Measurements from ENCODE around the gene SCT. TPM values are rescaled to one million over a fixed set of nuclear protein-coding genes. Genes with fewer than 3 reads are reported as not detected.

Gene SCT
- total and polyA plus RNA-seq, 8 donors = 0.95 to 3.1 TPM; not detected in 6

- intact Hi-C loops (cut with DNase I; ENCODE audit: low total_unique reads) = loop anchor here (10.0 kb wide), 1 partner anchor 65 kb away; no protein-coding TSS in a partner anchor
- TF ChIP-seq POLR2AphosphoS5 (IDR thresholded peaks at IDR 0.05) (no peak), EP300 (IDR thresholded peaks at IDR 0.05) (no peak), POLR2A (IDR thresholded peaks at IDR 0.05) (no peak), CTCF (IDR thresholded peaks at IDR 0.05) (no peak)
- WGBS, 5 donors = 90 to 95% (median 90%) methylated on average over 16 to 19 of the region's 19 CpGs
Observed at GRCh38 chr11:660281-660680, 33.3 kb upstream of the SCT start.

GRCh38 chr11:659532-660085, 32.6 kb upstream of the SCT start:
- Histone ChIP-seq H3K4me1 (peaks cover 5 to 13% (median 10%) of the 10 kb centered on the region in 4 donors), H3K9me3 (no peaks in the 10 kb centered on the region), H3K27ac (no peak overlapping the region), H3K36me3 (peaks cover 0 to 80% (median 62%) of the 10 kb centered on the region in 4 donors), H3K27me3 (no peaks in the 10 kb centered on the region), H3K4me3 (no peak overlapping the region)
- no peak for DNase-seq
- WGBS, 5 donors = 85 to 97% (median 94%) methylated on average over 13 to 16 of the region's 16 CpGs
- intact Hi-C loops (cut with DNase I; ENCODE audit: low total_unique reads) = loop anchor here (10.0 kb wide), 1 partner anchor 65 kb away; no protein-coding TSS in a partner anchor
- no peak for TF ChIP-seq POLR2A (IDR thresholded peaks at IDR 0.05)
- TF ChIP-seq CTCF (IDR thresholded peaks at IDR 0.05) = no peak
- TF ChIP-seq POLR2AphosphoS5 (IDR thresholded peaks at IDR 0.05) = no peak
- no peak for TF ChIP-seq EP300 (IDR thresholded peaks at IDR 0.05)

More at GRCh38 chr11:660281-660680, 33.3 kb upstream of the SCT start:
- H3K27me3 ChIP-seq = no peaks in the 10 kb centered on the region
- H3K27ac ChIP-seq = no peak overlapping the region
- H3K9me3 ChIP-seq = no peaks in the 10 kb centered on the region
- peaks cover 0 to 6% (median 4%) of the 10 kb centered on the region in 4 donors for H3K4me1 ChIP-seq
- H3K4me3 ChIP-seq = no peak overlapping the region
- peaks cover 0 to 77% (median 60%) of the 10 kb centered on the region in 4 donors for H3K36me3 ChIP-seq
- DNase-seq = no peak

DNA sequence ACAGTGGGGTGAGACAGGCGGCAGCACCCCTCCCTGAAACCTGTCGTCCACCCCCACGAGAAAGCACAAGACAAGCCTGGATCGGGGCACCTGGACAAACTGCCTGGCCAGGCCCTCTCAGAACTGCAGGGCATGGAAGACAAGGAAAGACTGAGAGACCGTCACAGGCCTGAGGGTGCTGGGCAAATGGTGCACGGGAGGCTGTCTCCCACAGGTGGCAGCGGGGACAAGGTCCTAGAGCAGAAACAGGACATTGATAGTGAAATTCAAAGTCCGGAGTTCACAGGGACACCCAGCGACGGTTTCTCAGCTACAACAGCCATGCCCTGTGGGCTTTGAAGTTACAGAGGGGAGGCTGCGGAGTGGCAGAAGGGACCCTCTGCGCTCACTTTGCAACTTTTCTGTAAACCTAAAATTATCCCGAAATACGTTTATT, 30.7 kb upstream of the SCT start:
- intact Hi-C loops (cut with DNase I; ENCODE audit: low total_unique reads) = no loop called here
- 72 to 91% (median 86%) methylated on average over 14 of the region's 14 CpGs for WGBS, 5 donors
- no peak overlapping the region for H3K4me3 ChIP-seq
- H3K4me1 ChIP-seq = peaks cover 5 to 14% (median 9%) of the 10 kb centered on the region in 4 donors
- no peak for DNase-seq
- no peaks in the 10 kb centered on the region for H3K27me3 ChIP-seq
- TF ChIP-seq POLR2A (IDR thresholded peaks at IDR 0.05) (no peak), EP300 (IDR thresholded peaks at IDR 0.05) (no peak), CTCF (IDR thresholded peaks at IDR 0.05) (no peak), POLR2AphosphoS5 (IDR thresholded peaks at IDR 0.05) (no peak)
- no peaks in the 10 kb centered on the region for H3K9me3 ChIP-seq
- no peak overlapping the region for H3K27ac ChIP-seq
- peaks cover 6 to 83% (median 63%) of the 10 kb centered on the region in 4 donors for H3K36me3 ChIP-seq

DNA sequence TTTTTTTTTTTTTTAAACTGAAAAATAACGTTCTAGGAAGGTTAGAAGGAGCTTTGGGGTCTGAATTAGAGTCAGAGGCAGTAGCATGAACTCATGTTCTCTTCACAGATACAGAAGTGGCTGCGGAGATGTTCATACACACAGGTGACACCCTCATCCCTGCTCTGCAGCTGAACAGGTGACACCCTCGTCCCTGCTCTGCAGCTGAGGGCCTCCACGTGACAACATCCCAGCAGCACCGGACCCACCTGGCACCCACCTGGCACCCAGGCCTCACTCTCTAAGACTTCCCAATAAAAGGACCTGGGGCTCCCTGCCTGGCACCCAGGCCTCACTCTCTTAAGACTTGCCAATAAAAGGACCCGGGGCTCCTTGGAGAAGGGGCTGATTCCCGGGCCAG, 29.9 kb upstream of the SCT start:
- WGBS, 5 donors = 80 to 86% (median 84%) methylated on average over 5 to 7 of the region's 7 CpGs
- H3K36me3 ChIP-seq = peaks cover 6 to 83% (median 63%) of the 10 kb centered on the region in 4 donors
- intact Hi-C loops (cut with DNase I; ENCODE audit: low total_unique reads) = no loop called here
- no peak overlapping the region for H3K4me3 ChIP-seq
- no peak for TF ChIP-seq EP300 (IDR thresholded peaks at IDR 0.05)
- no peak for TF ChIP-seq POLR2AphosphoS5 (IDR thresholded peaks at IDR 0.05)
- TF ChIP-seq CTCF (IDR thresholded peaks at IDR 0.05) = no peak
- no peak for TF ChIP-seq POLR2A (IDR thresholded peaks at IDR 0.05)
- no peaks in the 10 kb centered on the region for H3K9me3 ChIP-seq
- H3K27ac ChIP-seq = no peak overlapping the region
- no peak for DNase-seq
- H3K27me3 ChIP-seq = no peaks in the 10 kb centered on the region
- H3K4me1 ChIP-seq = peaks cover 5 to 14% (median 7%) of the 10 kb centered on the region in 4 donors

All from stomach (tissue), 9 donors.